ENCODE results near the gene TENM4.
A peak's percentile ranks its signal among the peaks of the same experiment; 100 is the strongest.

TENM4 gene

DNA sequence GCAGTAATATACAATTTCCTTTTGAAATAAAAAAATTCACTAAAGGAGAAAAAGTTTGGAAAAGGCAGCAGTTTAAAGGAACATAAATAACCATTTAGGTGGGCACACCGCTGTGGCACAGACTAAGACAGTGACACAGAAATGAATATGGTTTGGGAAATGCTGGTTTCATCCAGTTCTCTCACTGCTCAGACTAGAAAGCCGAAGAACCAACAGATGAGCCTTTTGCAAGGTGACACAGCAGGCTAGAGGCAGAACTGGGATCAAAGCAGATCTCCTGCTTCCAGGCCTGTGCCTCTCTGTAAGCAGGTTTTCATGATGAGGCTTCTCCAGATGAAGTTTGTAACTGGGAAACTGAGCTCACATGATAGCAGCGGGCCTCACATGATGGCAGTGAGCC lies 486.1 kb downstream of the TENM4 start (continued):
- no peak for TF ChIP-seq ZNF8 (CRISPR knock-in tag; IDR thresholded peaks at IDR 0.05)
- TF ChIP-seq POU6F1 (CRISPR knock-in tag; IDR thresholded peaks at IDR 0.05; ENCODE audit: borderline replicate concordance, low read depth), result no peak
- TF ChIP-seq ISL1 (CRISPR knock-in tag; IDR thresholded peaks at IDR 0.05), result no peak
- no peak for TF ChIP-seq ZFP3 (CRISPR knock-in tag; IDR thresholded peaks at IDR 0.05)
- TF ChIP-seq BACH2 (CRISPR knock-in tag; IDR thresholded peaks at IDR 0.05; ENCODE audit: borderline replicate concordance), result no peak

DNA sequence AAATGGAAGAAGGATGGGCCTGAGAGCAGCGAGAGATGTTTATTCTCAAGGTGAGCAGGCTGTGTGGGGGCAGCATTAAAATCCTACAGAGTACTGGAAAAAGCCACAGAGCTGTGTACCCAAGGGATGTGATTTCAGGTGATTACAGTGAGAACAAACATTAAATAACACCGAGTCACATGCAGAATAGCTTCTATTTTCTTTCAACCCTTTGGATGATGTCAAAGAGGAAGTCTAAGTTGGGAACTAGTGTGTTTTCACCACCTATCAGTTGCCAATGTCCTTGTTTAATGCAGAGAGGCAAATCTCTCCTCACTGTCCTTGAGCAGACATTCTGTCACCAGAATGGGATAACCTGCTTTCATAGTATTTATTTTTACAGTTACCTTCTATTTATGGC lies 486.6 kb downstream of the TENM4 start:
- TF ChIP-seq CSDC2 (CRISPR knock-in tag; IDR thresholded peaks at IDR 0.05), result no peak
- TF ChIP-seq TCF4 (CRISPR knock-in tag; IDR thresholded peaks at IDR 0.05; ENCODE audit: borderline replicate concordance), result no peak
- TF ChIP-seq TOX (CRISPR knock-in tag; IDR thresholded peaks at IDR 0.05; ENCODE audit: borderline replicate concordance), result no peak
- TF ChIP-seq ARNTL (CRISPR knock-in tag; IDR thresholded peaks at IDR 0.05; ENCODE audit: borderline replicate concordance, low read depth), result no peak
- TF ChIP-seq SNAI2 (CRISPR knock-in tag; IDR thresholded peaks at IDR 0.05), result no peak
- no peak for TF ChIP-seq ZNF8 (CRISPR knock-in tag; IDR thresholded peaks at IDR 0.05)
- no peak for TF ChIP-seq OSR1 (CRISPR knock-in tag; IDR thresholded peaks at IDR 0.05)
- TF ChIP-seq PATZ1 (CRISPR knock-in tag; IDR thresholded peaks at IDR 0.05; ENCODE audit: borderline replicate concordance), result no peak
- TF ChIP-seq, protein P1, sequence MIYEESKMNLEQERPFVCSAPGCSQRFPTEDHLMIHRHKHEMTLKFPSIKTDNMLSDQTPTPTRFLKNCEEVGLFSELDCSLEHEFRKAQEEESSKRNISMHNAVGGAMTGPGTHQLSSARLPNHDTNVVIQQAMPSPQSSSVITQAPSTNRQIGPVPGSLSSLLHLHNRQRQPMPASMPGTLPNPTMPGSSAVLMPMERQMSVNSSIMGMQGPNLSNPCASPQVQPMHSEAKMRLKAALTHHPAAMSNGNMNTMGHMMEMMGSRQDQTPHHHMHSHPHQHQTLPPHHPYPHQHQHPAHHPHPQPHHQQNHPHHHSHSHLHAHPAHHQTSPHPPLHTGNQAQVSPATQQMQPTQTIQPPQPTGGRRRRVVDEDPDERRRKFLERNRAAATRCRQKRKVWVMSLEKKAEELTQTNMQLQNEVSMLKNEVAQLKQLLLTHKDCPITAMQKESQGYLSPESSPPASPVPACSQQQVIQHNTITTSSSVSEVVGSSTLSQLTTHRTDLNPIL (CRISPR knock-in tag; IDR thresholded peaks at IDR 0.05; ENCODE audit: low read depth), result no peak
- TF ChIP-seq ESRRG (CRISPR knock-in tag; IDR thresholded peaks at IDR 0.05), result no peak
- TF ChIP-seq ZNF565 (CRISPR knock-in tag; conservative IDR thresholded peaks at IDR 0.05; ENCODE audit: low read depth), result no peak
- no peak for ATAC-seq

- peak; percentile 7; the same call in 1 of the 3 replicates for ATAC-seq
- TF ChIP-seq, protein P2, sequence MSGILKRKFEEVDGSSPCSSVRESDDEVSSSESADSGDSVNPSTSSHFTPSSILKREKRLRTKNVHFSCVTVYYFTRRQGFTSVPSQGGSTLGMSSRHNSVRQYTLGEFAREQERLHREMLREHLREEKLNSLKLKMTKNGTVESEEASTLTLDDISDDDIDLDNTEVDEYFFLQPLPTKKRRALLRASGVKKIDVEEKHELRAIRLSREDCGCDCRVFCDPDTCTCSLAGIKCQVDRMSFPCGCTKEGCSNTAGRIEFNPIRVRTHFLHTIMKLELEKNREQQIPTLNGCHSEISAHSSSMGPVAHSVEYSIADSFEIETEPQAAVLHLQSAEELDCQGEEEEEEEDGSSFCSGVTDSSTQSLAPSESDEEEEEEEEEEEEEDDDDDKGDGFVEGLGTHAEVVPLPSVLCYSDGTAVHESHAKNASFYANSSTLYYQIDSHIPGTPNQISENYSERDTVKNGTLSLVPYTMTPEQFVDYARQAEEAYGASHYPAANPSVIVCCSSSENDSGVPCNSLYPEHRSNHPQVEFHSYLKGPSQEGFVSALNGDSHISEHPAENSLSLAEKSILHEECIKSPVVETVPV (CRISPR knock-in tag; IDR thresholded peaks at IDR 0.05), result no peak
- no peak for TF ChIP-seq BACH2 (CRISPR knock-in tag; IDR thresholded peaks at IDR 0.05; ENCODE audit: borderline replicate concordance)
Observed at GRCh38 chr11:78952890-78953289, 487.9 kb downstream of the TENM4 start.

- TF ChIP-seq TCF4 (CRISPR knock-in tag; IDR thresholded peaks at IDR 0.05; ENCODE audit: borderline replicate concordance) (no peak), PPARA (CRISPR knock-in tag; IDR thresholded peaks at IDR 0.05; ENCODE audit: borderline replicate concordance) (no peak), OSR1 (CRISPR knock-in tag; IDR thresholded peaks at IDR 0.05) (no peak), TOX (CRISPR knock-in tag; IDR thresholded peaks at IDR 0.05; ENCODE audit: borderline replicate concordance) (no peak), ISL1 (CRISPR knock-in tag; IDR thresholded peaks at IDR 0.05) (no peak), TSHZ2 (CRISPR knock-in tag; IDR thresholded peaks at IDR 0.05) (no peak), RARB (CRISPR knock-in tag; IDR thresholded peaks at IDR 0.05) (no peak), ZNF8 (CRISPR knock-in tag; IDR thresholded peaks at IDR 0.05) (no peak), ZNF565 (CRISPR knock-in tag; conservative IDR thresholded peaks at IDR 0.05; ENCODE audit: low read depth) (no peak), ZNF70 (CRISPR knock-in tag; IDR thresholded peaks at IDR 0.05) (no peak), GLIS3 (CRISPR knock-in tag; IDR thresholded peaks at IDR 0.05) (no peak), ZFP30 (CRISPR knock-in tag; IDR thresholded peaks at IDR 0.05) (no peak), ZFP3 (CRISPR knock-in tag; IDR thresholded peaks at IDR 0.05) (no peak), ESRRG (CRISPR knock-in tag; IDR thresholded peaks at IDR 0.05) (no peak), POU6F1 (CRISPR knock-in tag; IDR thresholded peaks at IDR 0.05; ENCODE audit: borderline replicate concordance, low read depth) (no peak), ZC3H10 (CRISPR knock-in tag; IDR thresholded peaks at IDR 0.05) (no peak), SNAI2 (CRISPR knock-in tag; IDR thresholded peaks at IDR 0.05) (no peak)
- no peak for ATAC-seq
Observed at GRCh38 chr11:78952175-78952574, 488.7 kb downstream of the TENM4 start.
